ENCODE measurements around the gene CDRT4. TPM values are rescaled to one million over a fixed set of nuclear protein-coding genes. Genes with fewer than 3 reads are reported as not detected.

The CDRT4 gene
- total and polyA plus RNA-seq, 2 donors (not counting 3 experiments of a cell fraction or from before 2014, with no cell fraction given) = 11.5 to 13.6 TPM

- FAIRE-seq (no peak), DNase-seq (ENCODE audit: low read depth, low spot score) (no peak)
- Histone ChIP-seq H3K36me3 (ENCODE audit: control insufficient read depth in 2 of 2, extremely low read depth in 1 of 2, insufficient read depth in 2 of 2, low read length in 2 of 2) (peaks cover 0 to 4% of the 10 kb centered on the region in 2 experiments), H3K27ac (ENCODE audit: insufficient read depth, low read depth, low read length) (peak overlapping the region; percentile 19), H3K27me3 (ENCODE audit: control insufficient read depth in 2 of 2, insufficient read depth in 2 of 2, low read length in 2 of 2) (no peaks in the 10 kb centered on the region), H3K4me2 (ENCODE audit: insufficient read depth, low read length) (peak overlapping the region; percentile 50), H3K9me3 (replicated peaks; ENCODE audit: control insufficient read depth, insufficient read depth, low read length) (no peaks in the 10 kb centered on the region), H3K9me1 (replicated peaks; ENCODE audit: control insufficient read depth, extremely low read depth, insufficient read depth, low read length) (no peaks in the 10 kb centered on the region), H3K9ac (replicated peaks; ENCODE audit: extremely low read depth, insufficient read depth, low read length) (no peak overlapping the region), H2AFZ (ENCODE audit: low read depth, low read length) (no peak overlapping the region), H3K79me2 (ENCODE audit: control insufficient read depth, insufficient read depth, low read length) (no peaks in the 10 kb centered on the region), H3K4me1 (ENCODE audit: control insufficient read depth, extremely low read depth, insufficient read depth, low read length) (peaks cover 22% of the 10 kb centered on the region), H4K20me1 (replicated peaks; ENCODE audit: control insufficient read depth, extremely low read depth, insufficient read depth, low read length) (no peaks in the 10 kb centered on the region), H3K4me3 (replicated peaks in 1 of 3; ENCODE audit: insufficient read depth in 1 of 3, low read depth in 1 of 3, low read length in 3 of 3) (no peak overlapping the region)
- dilution Hi-C loops (cut with MboI; ENCODE audit: extremely low pct_ligation_motif_present, low sequenced_read_pairs) (no loop called here), intact Hi-C loops (cut with micrococcal nuclease) (no loop called here)
- BruUV-seq (replicated peaks) = no TSS peak
- TF ChIP-seq POLR2AphosphoS5 (IDR thresholded peaks at IDR 0.05; ENCODE audit: insufficient read depth, low read depth, low read length) = no peak
- no peak for TF ChIP-seq JUN (IDR thresholded peaks at IDR 0.05; ENCODE audit: borderline replicate concordance, insufficient read depth, insufficient read length, low read depth)
- no peak for TF ChIP-seq POLR2A (IDR thresholded peaks at IDR 0.05; ENCODE audit: low read depth, low read length)
- TF ChIP-seq CTCF (IDR thresholded peaks at IDR 0.05; ENCODE audit: extremely low read depth in 1 of 2, insufficient read depth in 1 of 2, low read depth in 1 of 2, low read length in 2 of 2) = no peak
- no peak for TF ChIP-seq FOS (IDR thresholded peaks at IDR 0.05; ENCODE audit: borderline replicate concordance, insufficient read depth, low read length)
- TF ChIP-seq GATA2 (IDR thresholded peaks at IDR 0.05; ENCODE audit: insufficient read depth, insufficient read length, low read depth, low read length) = no peak
- TF ChIP-seq EZH2 (IDR thresholded peaks at IDR 0.05; ENCODE audit: borderline replicate concordance, low read depth, low read length, severe bottlenecking) = no peak
- TF ChIP-seq MYC (IDR thresholded peaks at IDR 0.05; ENCODE audit: low read depth, low read length) = no peak
- TF ChIP-seq, protein P1, sequence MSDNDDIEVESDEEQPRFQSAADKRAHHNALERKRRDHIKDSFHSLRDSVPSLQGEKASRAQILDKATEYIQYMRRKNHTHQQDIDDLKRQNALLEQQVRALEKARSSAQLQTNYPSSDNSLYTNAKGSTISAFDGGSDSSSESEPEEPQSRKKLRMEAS (IDR thresholded peaks at IDR 0.05; ENCODE audit: insufficient read depth, insufficient read length) = no peak
- ChIA-PET CTCF (interaction anchor here (0.7 to 4.2 kb wide), 8 partner anchors 8 to 222 kb away, joined by 3 to 33 read pairs (median 6); no protein-coding TSS in a partner anchor), POLR2A (interaction anchor here (1.3 kb wide), 1 partner anchor 35 kb away, joined by 4 read pairs; no protein-coding TSS in a partner anchor)
Measured at GRCh38 chr17:15480204-15480603, 12.8 kb upstream of the CDRT4 start.

Data from endothelial cell of umbilical vein (primary cell).